ENCODE measurements around the gene ZNF239.
"Not testable (repeated sequence)": the region's sequence is repeated elsewhere in the genome, so short reads cannot be mapped to it uniquely, and the experiment has no call there.

- not testable (repeated sequence) for TF ChIP-seq RAD21 (IDR thresholded peaks at IDR 0.05; ENCODE audit: low read length); POLR2A (IDR thresholded peaks at IDR 0.05; ENCODE audit: low read depth, low read length); CEBPB (IDR thresholded peaks at IDR 0.05; ENCODE audit: low read depth, low read length); MAZ (IDR thresholded peaks at IDR 0.05; ENCODE audit: borderline replicate concordance, low read depth, low read length); USF2 (IDR thresholded peaks at IDR 0.05; ENCODE audit: low read depth, low read length); NFE2L2 (IDR thresholded peaks at IDR 0.05; ENCODE audit: low read depth, low read length)
- TF ChIP-seq, protein P1, sequence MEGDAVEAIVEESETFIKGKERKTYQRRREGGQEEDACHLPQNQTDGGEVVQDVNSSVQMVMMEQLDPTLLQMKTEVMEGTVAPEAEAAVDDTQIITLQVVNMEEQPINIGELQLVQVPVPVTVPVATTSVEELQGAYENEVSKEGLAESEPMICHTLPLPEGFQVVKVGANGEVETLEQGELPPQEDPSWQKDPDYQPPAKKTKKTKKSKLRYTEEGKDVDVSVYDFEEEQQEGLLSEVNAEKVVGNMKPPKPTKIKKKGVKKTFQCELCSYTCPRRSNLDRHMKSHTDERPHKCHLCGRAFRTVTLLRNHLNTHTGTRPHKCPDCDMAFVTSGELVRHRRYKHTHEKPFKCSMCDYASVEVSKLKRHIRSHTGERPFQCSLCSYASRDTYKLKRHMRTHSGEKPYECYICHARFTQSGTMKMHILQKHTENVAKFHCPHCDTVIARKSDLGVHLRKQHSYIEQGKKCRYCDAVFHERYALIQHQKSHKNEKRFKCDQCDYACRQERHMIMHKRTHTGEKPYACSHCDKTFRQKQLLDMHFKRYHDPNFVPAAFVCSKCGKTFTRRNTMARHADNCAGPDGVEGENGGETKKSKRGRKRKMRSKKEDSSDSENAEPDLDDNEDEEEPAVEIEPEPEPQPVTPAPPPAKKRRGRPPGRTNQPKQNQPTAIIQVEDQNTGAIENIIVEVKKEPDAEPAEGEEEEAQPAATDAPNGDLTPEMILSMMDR (conservative IDR thresholded peaks at IDR 0.05; ENCODE audit: low read depth, low read length): not testable (repeated sequence)
Observed at GRCh38 chr10:43601576-43601975, 27.2 kb upstream of the ZNF239 start.

Data from IMR-90 (cell line).